ENCODE results near the gene TYR.

GRCh38 chr11:89321401-89321800 is 143.7 kb downstream of the TYR start:
- no peak for TF ChIP-seq CTCF (conservative IDR thresholded peaks at IDR 0.05)
- TF ChIP-seq ZFX (IDR thresholded peaks at IDR 0.05): no peak

Data from C4-2B (cell line).